Superior temporal gyrus (tissue), 1 donor: ENCODE results near the gene RAPGEF3.

Experiments
- DNase-seq: peaks from one replicate; pipeline ENCODE4 v3.0.0-alpha.2; 2016; ENCODE audit errors: extremely low spot score

RAPGEF3 gene

DNA sequence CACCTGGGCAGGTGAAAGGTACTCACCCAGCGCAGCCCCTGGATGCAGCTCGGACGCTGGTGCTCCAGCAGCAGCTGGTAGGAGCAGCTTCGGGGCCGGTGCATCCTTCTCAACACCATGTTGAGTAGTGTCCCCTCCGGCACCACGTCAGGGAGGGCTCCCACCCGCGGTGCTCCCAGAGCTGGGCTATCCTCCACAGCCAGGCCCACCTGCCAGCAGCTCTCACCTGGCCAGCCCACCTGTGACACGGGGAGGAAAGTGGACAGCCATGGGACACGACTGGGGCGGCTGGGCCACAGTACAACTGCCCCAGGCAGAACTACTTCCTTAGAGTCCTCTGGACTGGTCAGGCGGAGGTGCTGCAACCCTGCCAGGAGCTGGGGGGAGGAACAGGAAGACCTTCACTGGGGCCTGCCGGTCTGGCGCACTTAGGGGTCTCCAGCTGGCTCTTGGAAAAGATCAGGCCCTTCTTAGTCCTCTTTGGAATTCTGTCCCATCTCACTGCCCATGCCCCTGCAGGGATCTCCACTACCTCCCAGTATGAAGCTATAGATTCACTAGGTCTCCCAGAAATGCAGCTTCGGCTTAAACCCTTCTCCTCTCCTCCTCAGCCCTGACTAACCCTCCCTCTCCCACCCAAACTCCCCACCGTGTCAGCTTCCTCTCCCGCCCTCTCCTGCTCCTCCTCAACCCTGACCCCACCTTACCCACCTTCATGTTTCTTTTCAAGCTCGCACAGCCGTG lies 668 bp downstream of the RAPGEF3 start:
- no peak for DNase-seq

DNA sequence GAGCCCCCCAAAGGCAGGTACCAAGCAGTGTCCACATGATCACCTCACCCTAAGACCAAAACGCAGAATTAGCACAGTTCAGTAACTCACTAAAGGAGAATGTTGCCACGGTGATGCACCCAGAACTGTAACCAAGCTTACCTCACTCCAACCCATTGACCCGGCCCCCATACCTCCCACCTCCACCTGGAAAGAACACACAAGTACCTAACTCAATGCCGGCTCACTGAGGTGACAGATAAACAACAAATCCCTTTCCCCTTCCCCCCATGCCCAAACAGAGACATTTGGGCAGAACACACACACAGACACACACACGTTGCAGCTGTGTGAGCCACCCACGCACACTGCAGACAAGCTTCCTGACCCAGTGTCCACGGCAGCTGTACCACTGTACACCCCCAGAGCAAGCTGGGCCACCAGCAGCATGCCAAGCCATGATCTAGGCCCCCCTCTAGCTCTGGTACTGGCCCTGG lies 1.3 kb downstream of the RAPGEF3 start:
- no peak for DNase-seq

DNA sequence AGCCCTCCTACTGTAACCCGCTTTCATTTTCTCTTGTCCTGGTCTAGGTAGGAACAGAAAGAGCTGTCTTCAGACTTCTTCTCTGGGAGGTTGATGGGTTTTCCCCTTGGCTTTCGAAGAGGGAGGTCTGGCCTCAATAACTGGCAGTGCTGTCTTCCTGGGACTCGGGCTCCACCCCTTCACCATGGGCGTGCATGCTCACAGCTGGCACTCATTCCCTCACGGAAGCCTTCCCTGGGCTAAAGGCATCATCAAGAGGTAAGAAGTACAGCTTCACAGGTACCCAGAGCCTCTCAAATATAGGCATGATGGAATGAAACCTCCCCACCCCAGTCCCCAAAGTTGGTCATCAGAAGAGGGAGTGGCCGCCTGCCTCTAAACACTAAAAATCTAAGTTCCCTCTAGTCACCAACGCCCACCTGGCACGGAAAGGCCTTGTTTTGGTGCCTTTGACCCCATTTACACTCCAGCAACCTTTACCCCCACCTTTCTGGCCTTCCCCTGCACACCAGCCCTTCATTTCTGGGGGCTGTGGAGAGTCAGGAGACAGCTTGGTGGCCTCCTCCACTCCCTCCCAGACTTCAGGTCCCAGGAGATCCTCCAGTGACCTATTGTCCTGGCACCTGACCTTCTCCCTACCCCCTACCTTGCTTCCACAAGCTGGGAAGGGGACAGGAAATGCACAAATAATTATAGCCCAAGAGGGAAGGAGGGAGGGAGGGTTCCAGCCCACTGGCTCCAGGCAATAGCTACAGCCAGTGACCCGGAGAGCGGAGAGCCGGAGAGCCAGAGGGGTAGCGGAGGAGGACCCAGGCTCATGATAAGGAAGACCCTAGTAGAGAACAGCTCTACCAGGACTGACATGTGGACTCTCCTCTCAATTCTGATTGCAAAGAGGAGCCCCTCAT lies 2.8 kb downstream of the RAPGEF3 start:
- DNase-seq: no peak

DNA sequence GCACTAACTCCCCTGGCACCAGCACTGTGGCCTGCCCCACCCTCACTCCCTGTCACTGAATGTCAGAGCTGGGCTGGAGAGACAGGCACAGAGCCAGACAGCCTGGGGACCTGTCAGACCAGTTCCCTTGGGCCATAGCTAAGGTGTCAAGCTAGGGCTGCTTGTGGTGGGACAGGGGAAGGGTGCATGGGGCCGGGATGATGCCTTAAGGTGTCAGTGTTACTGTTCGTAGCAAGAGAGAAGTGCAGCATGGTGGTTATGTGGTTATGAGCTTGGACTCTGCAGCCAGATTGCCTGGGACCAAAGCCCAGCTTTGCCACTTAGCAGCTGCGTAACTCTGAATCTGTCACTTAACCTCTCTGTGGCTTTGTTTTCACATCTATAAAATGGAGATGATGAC lies 3.8 kb downstream of the RAPGEF3 start:
- peak; percentile 70 for DNase-seq

GRCh38 chr12:47754126-47754525 lies 4.6 kb downstream of the RAPGEF3 start:
- DNase-seq: no peak

DNA sequence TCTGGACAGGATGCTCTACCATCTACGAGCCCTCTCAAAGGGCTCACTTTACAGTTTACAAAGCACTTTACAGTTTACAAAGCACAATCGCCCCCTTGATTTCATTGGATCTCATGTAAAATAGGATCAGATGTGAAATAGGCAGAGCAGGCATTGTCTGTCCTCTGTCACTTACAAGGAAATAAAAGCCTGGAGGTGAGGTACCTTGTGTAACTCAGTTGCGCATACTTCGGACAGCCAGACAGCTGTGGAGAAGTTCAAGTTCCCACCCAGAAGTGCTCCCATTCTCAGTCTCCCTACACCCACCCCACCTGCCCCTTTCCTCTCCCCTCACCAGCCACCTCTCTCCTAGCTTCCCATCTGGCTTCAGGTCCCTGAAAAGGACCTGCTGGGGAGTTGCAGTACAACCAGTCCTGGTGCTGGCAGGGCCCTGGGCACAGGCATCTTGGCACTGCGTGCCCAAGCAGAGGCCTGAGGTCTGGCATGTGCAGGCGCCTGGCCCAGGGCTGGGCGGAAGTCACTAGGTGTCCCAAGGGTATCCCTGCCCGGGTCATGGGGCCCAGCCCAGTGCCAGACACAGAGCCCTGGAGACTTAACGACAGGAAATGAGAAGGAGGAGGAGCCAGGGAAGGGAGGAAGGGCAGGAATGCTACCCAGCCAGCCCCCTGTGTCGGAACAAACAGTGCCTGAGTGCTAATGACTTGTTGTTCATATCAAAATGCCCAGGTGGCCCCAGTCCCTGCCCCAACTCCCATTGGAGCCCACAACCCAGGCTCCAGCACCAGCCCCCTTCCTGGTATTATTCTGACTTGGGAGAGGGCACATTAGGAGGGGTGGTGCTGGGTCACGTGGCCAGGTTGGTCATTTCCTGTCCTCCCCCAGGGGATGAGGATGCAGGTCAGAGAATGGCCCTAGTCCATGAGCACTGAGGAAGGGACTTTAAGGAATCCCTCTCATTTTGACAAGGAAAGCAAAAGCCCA lies 5.4 kb downstream of the RAPGEF3 start:
- no peak for DNase-seq

- DNase-seq: no peak
Observed at GRCh38 chr12:47752552-47752951, 6.1 kb downstream of the RAPGEF3 start.

DNA sequence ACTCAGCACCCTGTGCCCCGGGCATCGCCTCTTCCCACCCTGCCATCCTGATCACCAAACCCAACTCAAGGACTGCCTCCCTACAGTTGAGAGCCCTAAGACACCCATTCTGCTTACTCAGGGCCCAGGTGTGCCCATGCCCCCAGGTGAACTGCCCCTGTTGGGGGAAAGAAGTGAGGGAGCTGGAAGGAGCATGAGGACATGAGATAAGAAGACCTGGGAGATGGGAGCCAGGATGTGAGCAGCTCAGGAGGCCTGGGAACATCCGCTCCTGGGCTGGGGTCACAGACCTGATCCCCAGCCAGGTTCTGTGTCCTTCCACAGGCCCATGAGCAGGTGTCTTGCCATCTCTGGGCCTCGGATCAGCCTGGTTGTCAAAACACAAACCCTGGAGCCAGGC lies 6.6 kb downstream of the RAPGEF3 start:
- no peak for DNase-seq

DNA sequence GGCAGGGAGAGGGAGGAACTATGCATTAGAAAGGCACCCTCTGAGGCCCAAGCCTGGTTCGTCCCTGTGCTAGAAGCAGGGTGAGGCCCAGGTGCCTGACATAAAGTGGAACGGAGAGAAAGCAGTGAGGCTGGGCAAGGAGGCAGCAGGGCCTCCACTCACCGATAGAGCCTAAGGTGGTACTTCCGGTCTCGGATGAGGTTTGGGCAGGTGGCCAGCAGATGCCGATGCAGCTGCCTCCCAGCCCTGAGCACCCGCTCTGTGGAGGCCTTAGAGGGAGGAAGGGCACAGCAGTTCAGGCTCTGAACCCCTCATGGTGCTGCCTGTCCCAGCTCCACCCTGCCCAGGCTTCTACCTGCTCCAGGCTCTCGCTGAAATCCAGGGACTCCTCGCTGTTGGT lies 7.1 kb downstream of the RAPGEF3 start:
- no peak for DNase-seq

DNA sequence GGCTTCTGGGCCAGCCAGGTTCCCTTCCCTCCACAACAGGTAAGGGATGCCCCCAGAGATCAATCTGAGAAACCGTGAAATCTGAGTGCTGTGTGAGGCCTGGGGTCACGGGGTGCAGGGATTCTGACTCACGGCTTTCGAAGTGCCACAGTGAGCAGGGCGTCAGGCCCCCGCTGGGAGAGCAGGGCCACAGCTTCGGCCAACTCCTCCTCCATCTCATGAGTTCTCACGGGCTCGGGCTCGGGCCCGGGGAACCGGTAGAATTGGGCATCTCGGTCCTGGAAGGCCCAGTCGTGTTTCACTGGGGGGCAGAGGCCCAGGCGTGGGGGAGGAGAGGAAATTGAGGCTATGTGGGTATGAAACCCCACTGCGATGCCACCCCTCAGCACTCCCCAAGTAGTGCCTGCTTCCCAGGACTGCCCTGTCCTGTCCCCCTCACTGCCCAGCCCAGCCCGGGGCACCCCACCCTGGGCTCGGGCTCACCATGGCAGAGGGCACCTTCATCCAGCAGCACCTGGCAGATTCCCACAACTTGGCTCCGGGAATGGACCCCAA lies 7.7 kb downstream of the RAPGEF3 start:
- DNase-seq: no peak

DNA sequence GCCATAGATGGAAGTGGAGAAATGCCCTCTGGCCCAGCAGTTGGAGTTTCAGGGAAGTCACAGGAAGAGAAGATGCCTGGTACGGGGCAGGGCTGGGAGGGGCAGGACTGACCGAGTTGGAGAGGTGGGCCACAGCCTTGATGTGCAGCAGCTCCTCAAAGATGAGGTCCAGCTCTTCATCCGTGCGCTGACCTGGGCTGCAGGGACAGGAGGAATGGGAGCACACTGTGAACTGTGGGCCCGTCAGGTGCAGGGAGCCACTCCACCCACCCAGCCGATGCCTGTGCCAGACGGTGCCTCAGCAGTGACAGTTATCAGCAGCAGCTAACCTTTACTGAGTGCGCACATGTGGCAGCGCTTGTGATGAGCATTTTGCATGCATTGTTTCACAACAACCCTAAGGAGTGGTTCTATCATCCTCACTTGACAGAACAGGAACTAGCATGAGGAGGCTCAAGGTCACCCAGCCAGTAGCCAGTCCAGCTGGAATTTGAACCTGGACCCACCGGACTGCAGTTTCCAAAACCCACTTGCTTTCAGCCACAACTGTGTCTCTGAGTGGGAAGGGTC lies 8.4 kb downstream of the RAPGEF3 start:
- no peak for DNase-seq

- no peak for DNase-seq
Observed at GRCh38 chr12:47748899-47749298, 9.8 kb downstream of the RAPGEF3 start.

- no peak for DNase-seq
Observed at GRCh38 chr12:47748507-47748828, 10.2 kb downstream of the RAPGEF3 start.

DNA sequence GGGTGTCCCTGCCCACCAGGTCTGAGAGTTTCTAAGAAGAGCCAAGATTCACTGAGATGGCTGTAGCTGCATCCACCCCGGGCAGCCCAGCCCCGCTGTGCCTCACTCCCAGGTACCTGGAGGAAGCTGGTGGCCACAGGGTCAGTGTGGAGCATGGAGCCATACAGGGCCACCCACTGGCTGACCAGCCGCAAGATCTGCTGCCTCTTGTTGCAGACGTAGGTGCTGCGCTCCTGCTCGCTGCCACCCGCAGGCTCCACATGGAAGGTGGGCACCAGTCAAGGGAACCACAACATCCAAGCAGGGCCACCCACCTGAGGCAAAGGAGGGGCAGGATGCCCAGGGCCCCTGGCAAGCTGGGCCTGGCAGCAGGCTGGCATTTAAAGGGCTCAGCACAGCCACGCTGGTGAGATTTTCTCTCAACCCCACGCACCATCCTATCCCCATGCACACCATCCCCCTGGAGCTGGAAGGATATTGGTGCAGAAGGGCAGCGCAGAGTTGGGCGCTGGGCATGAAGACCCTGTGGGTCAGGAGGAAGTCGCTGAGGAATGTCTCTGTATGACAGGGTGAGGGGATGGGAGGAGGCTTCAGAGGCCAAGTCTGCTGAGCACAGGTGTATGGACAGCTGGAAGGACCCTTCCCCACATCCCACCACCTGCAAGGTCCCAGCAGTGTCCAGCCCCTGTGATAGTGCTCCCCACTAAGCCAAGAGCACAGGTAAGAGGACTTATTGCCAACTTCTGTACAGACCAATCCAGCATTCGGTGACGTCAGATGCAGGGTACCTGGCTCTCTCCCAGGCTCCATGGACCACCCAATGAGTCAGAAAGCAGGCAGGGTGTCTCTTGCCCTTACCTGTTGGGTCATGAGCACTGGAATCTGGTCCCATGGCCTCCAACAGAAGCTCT lies 10.8 kb downstream of the RAPGEF3 start:
- no peak for DNase-seq

DNA sequence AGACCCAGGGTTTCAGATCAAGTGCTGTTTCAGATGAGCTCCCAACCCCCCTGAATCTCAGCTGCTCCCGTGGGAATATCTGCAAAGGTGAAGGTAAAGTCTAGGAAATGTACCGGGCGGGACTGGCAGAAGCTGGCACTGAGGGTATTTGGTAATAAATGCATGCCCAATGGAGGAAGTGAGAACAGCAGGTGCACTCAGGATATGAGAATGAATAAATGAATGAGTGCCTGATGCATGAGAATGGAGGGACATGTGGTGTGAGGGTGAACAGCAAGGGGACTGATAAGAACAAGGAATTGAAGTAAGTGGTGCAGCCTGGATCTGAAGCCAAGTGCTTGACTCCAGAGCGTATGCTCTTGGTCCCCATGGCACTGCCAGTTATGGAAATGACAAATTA lies 11.6 kb downstream of the RAPGEF3 start:
- no peak for DNase-seq

- no peak for DNase-seq
Observed at GRCh38 chr12:47746523-47746922, 12.2 kb downstream of the RAPGEF3 start.

GRCh38 chr12:47746073-47746472 lies 12.6 kb downstream of the RAPGEF3 start:
- no peak for DNase-seq

- no peak for DNase-seq
Observed at GRCh38 chr12:47745485-47746041, 13.1 kb downstream of the RAPGEF3 start.

DNA sequence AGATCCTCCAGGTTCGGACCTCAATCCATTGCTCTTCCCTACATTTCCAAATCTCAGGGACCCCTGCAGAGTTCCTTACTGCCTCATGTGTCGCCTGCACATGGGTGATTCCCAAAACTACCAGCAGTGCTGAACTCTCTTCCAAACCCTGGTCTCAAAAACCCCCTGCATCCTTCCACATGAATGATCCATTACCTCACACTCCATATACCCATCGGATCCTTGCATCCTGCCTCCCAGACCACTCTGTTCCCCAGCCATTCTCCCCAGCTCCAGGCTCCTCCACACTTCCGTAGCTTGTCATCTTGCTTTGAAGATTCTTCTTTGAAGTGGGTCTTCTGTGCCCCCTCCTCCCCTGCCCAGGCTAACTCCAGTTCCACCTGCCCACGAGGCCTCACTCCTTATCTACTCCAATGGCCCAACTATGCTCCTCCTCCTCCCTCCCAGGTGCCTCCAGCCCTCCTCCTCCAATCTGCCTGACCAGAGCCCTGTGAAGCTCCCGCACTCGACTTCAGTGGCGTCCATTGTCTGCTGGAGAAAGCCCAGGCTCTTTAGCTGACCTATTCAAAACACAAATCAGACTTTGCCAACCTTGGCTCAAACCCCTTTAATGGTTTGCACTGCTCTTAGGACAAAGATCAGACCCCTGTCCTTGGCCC lies 13.8 kb downstream of the RAPGEF3 start:
- no peak for DNase-seq
